Measurements from ENCODE around the gene SMYD2.

Gene SMYD2

GRCh38 chr1:214259353-214259977, 21.5 kb upstream of the SMYD2 start:
- in situ Hi-C loops (cut with HindIII; ENCODE audit: low sequenced_read_pairs), result no loop called here
- TF ChIP-seq, protein P1, sequence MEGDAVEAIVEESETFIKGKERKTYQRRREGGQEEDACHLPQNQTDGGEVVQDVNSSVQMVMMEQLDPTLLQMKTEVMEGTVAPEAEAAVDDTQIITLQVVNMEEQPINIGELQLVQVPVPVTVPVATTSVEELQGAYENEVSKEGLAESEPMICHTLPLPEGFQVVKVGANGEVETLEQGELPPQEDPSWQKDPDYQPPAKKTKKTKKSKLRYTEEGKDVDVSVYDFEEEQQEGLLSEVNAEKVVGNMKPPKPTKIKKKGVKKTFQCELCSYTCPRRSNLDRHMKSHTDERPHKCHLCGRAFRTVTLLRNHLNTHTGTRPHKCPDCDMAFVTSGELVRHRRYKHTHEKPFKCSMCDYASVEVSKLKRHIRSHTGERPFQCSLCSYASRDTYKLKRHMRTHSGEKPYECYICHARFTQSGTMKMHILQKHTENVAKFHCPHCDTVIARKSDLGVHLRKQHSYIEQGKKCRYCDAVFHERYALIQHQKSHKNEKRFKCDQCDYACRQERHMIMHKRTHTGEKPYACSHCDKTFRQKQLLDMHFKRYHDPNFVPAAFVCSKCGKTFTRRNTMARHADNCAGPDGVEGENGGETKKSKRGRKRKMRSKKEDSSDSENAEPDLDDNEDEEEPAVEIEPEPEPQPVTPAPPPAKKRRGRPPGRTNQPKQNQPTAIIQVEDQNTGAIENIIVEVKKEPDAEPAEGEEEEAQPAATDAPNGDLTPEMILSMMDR (IDR thresholded peaks at IDR 0.05; ENCODE audit: low read depth, low read length), result no peak
- no peak overlapping the region for H3K4me3 ChIP-seq (ENCODE audit: low read depth, low read length)
- peak; percentile 20 for DNase-seq (ENCODE audit: low read depth, low spot score)

DNA sequence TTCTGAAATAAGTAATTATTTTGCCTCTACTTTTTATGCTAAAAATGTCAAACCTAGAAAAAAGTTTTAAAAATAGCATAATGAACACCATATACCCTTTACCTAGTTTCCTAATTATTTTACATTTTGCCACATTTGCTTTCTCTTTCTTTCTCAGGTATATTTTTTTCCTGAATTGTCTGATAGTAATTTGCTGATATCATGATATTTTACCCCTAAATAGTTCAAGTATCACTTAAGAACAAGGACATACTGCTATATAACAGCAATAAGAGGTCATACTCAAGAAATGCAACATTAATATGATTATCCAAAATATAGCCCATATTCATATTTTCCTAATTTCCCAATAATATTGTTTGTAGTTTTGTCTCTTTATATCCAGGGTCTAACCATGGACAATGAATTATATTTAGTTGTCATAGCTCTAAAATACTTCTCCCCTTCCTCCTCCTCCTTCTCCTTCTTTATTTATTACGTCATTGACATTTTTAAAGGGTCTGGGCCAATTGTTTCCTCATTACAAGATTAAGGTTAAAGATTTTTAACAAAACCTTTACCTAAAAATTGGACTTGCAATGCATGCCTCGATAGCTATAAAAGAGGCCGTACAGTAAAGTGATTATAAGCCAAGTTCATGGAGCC, 20.3 kb upstream of the SMYD2 start:
- TF ChIP-seq, protein P1 (IDR thresholded peaks at IDR 0.05; ENCODE audit: low read depth, low read length), result no peak
- no peak for DNase-seq (ENCODE audit: low read depth, low spot score)
- in situ Hi-C loops (cut with HindIII; ENCODE audit: low sequenced_read_pairs), result no loop called here
- H3K4me3 ChIP-seq (ENCODE audit: low read depth, low read length), result no peak overlapping the region

- in situ Hi-C loops (cut with HindIII; ENCODE audit: low sequenced_read_pairs), result no loop called here
- no peak overlapping the region for H3K4me3 ChIP-seq (ENCODE audit: low read depth, low read length)
- peak; percentile 82 for DNase-seq (ENCODE audit: low read depth, low spot score)
- TF ChIP-seq, protein P1 (IDR thresholded peaks at IDR 0.05; ENCODE audit: low read depth, low read length), result peak; percentile 98
Observed at GRCh38 chr1:214261206-214262123, 19.5 kb upstream of the SMYD2 start.

- peak; percentile 41 for DNase-seq (ENCODE audit: low read depth, low spot score)
- H3K4me3 ChIP-seq (ENCODE audit: low read depth, low read length), result no peak overlapping the region
- TF ChIP-seq, protein P1 (IDR thresholded peaks at IDR 0.05; ENCODE audit: low read depth, low read length), result no peak
- in situ Hi-C loops (cut with HindIII; ENCODE audit: low sequenced_read_pairs), result no loop called here
Observed at GRCh38 chr1:214264196-214264595, 16.8 kb upstream of the SMYD2 start.

DNA sequence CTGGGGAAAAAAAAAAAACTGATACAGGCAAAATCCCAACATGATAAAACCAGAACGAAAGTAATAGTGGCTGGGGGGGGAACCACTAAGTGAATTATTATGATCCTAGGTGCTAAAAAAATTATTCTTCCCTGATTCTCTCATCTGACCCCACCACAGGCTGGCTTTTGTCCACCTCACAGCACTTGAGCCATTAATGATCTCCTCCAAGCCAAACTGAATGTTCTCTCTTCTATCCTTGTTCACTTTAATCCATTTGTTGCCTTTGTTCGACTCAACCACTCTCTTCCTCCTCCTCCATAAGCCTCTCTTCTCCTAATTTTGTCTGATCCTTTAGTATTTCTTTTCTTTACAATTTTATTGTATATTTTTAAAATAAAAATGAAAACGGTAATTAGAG, 16.0 kb upstream of the SMYD2 start:
- TF ChIP-seq, protein P1 (IDR thresholded peaks at IDR 0.05; ENCODE audit: low read depth, low read length), result no peak

DNA sequence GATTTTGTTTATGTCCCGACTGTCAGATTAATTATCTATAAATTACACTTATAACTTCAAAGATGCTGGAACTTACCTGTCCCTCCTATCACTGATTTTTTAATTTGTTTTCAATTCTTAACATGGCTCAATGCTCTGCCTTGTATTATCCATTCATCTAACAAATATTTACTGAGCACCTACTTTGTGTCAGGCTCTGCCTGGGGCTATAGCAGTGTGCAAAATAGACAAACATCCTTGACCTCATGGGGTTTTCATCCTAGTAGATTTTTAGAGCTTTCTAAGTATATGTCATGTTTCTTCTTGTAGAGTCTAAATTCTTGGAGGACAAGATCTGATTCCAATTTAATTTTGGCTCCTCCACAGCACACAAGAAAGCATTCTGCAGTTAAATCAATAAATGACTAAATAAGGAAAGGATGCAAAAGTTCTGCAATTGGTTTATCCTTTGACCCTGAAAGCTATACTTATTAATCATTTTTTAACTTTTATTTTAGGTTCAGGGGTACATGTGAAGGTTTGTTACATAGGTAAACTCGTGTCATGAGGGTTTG, 10.8 kb upstream of the SMYD2 start:
- peak; percentile 22 for DNase-seq (ENCODE audit: low read depth, low spot score)
- in situ Hi-C loops (cut with HindIII; ENCODE audit: low sequenced_read_pairs), result no loop called here
- no peak overlapping the region for H3K4me3 ChIP-seq (ENCODE audit: low read depth, low read length)
- TF ChIP-seq, protein P1 (IDR thresholded peaks at IDR 0.05; ENCODE audit: low read depth, low read length), result no peak

More for the DNA sequence above, 16.0 kb upstream of the SMYD2 start:
- DNase-seq (ENCODE audit: low read depth, low spot score), result no peak
- in situ Hi-C loops (cut with HindIII; ENCODE audit: low sequenced_read_pairs), result no loop called here
- H3K4me3 ChIP-seq (ENCODE audit: low read depth, low read length), result no peak overlapping the region

Data from astrocyte of the spinal cord (primary cell).